ENCODE data around the gene PDS5B. TPM values are rescaled to one million over a fixed set of nuclear protein-coding genes. Genes with fewer than 3 reads are reported as not detected.
"Not testable (repeated sequence)": the region's sequence is repeated elsewhere in the genome, so short reads cannot be mapped to it uniquely, and the experiment has no call there.

PDS5B gene
- 19.3 and 43.1 TPM in 2 replicates for total RNA-seq

DNA sequence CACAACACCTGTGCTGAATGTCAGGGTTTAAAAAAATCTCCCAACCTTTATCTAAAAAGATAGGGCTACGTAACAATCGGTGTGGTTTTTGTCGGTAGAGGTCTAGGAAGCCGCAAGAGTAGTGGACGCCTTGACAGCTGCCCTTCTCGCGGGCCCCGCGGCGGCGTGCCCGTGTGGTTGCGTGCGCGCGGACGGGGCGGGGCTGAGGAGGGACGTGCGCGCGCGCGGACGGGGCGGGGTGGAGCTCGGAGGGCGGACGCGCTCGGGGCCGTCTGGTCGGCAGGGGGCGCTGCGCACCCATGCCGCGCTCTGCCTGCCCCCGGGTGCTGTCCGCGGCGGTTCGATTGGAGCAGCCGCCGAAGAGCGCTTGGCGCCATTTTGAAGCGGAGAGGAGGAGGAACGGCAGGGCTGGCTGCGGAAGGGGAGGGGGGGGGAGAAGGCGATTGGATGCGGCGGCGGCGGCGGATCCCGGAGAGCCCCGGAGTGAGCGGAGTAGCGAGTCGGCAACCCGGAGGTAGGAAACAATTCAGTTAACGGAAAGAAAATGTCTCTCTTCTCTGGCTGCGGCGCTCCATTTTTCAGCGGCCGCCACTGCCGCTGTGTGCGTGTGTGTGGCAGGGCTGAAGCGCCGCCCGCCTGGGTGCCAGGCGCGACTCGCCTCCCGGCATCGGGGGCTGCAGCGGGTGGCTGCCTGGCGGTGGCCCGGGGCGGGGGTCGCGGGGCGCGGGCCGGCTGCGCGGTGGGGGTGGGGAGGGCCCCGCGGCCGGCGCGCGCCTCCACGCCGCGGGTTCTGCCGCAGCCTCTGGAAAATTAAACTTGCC is at the start of gene PDS5B:
TSS of gene PDS5B (plus strand) at position 373 of the 821 bp plus-strand sequence. CDS start 62,321 bp downstream, outside the sequence.
- peak; percentile 72 for DNase-seq (ENCODE audit: low read depth)

GRCh38 chr13:32537580-32538142 is 48.6 kb upstream of the PDS5B start:
- no peak for DNase-seq (ENCODE audit: low read depth)

GRCh38 chr13:32538143-32538620 is 48.1 kb upstream of the PDS5B start:
- DNase-seq (ENCODE audit: low read depth) = peak; percentile 50

GRCh38 chr13:32538621-32539246 is 47.5 kb upstream of the PDS5B start, which contains the start of gene N4BP2L2:
Gene N4BP2L2 (minus strand): TSS chr13:32538795. CDS start chr13:32537027, 1,768 bp downstream.
- peak; percentile 96 for DNase-seq (ENCODE audit: low read depth)

- DNase-seq (ENCODE audit: low read depth) = no peak
These were observed 44.0 kb upstream of the PDS5B start for GRCh38 chr13:32542221-32542620.

- no peak for DNase-seq (ENCODE audit: low read depth)
These were observed 41.2 kb upstream of the PDS5B start for GRCh38 chr13:32545083-32545482.

DNA sequence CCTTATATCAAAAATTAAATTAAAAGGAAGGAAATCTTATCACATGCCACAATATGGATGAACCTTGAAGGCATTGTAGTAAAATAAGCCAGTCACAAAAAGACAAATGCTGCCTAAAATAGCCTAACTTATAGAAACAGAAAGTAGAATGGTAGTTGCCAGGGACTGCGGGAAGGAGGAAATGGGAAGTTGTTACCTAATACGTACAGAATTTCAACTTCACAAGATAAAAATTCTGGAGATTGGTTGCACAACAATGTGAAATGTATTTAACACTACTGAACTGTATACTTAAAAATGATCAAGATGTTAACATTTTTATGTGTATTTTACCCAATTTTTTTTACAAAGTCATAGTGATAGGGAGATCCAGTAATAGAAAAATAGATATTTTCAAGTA is 37.4 kb upstream of the PDS5B start:
- DNase-seq (ENCODE audit: low read depth) = no peak

DNA sequence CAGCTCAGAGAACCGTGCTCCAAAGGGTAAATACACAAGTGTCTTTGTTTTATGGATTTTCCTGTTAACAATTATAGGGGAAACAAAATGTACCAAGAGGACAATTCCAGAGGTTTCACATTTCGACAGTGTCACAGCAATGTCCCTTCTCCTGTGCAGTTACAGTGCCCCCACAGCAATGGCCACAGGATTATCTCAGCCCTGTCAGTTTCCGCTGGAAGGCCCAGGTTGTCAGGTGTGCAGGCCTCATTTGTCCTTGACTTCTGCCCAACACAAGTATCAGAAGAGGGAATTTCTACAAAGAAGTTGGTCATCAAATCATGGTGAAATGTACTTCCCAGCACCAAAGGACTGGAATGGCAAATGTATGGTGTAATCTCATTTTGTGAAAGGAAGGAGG is 36.5 kb upstream of the PDS5B start:
- no peak for DNase-seq (ENCODE audit: low read depth)

- no peak for DNase-seq (ENCODE audit: low read depth)
These were observed 32.5 kb upstream of the PDS5B start for GRCh38 chr13:32553720-32554119.

DNA sequence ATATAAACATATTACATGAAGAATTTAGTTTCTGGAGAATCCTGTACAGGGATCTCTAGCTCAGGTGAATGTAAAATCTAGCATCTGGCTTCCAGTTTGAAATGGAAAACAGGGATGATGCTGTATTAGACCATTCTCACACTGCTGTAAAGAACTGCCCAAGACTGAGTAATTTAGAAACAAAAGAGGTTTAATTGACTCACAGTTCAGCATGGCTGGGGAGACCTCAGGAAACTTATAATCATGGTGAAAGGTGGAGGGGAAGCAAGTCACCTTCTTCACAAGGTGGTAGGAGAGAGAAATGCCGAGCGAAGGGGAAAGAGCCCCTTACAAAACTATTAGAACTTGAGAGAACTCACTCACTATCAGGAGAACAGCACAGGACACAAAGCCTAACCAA is 30.6 kb upstream of the PDS5B start:
- no peak for DNase-seq (ENCODE audit: low read depth)

GRCh38 chr13:32560842-32561241 is 25.4 kb upstream of the PDS5B start:
- DNase-seq (ENCODE audit: low read depth) = not testable (repeated sequence)

DNA sequence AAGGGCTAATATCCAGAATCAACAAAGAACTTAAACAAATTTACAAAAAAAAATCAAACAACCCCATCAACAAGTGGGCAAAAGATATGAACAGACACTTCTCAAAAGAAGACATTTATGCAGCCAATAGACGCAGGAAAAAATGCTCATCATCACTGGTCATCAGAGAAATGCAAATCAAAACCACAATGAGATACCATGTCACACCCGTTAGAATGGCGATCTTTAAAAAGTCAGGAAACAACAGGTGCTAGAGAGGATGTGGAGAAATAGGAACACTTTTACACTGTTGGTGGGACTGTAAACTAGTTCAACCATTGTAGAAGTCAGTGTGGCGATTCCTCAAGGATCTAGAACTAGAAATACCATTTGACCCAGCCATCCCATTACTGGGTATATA is 10.6 kb upstream of the PDS5B start:
- DNase-seq (ENCODE audit: low read depth) = not testable (repeated sequence)

DNA sequence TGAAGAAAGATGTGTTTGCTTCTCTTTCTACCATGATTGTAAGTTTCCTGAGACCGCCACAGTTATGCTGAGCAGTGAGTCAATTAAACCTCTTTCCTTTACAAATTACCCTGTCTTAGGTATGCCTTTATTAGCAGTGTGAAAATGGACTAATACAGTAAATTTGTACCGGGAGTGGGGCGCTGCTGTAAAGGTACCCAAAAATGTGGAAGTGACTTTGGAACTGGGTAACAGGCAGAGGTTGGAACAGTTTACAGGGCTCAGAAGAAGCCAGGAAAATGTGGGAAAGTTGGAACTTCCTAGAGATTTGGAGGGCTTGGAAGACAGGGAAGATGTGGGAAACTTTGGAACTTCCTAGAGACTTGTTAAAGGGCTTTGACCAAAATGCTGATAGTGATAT is 9.2 kb upstream of the PDS5B start:
- DNase-seq (ENCODE audit: low read depth) = no peak

DNA sequence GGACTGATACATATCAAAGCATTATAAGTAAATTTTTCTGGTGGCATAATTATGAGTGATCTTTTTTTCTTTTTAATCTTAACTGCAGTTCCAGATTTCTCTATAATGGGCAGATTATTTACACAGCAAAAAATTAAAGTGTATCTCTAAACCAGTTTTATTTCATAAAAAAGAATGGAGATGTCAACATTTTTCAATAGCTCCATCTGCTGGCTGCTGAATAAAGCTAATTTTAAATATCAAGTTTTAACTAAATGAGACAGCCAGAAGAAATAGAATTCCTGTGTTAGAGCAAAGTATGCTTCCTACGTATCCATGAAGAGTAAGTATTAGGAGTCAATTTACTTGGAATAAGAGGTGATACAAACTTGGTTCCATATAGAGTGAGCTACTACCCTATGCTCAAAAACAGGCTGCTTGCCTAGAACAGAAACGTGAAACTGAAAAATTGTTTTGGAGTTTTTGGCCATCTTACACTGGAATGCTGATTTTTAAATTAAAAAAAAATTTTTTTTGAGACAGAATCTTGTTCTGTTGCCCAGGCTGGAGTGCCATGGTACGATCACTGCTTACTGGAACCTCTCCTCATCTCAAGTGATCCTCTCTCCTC is 5.0 kb upstream of the PDS5B start:
- DNase-seq (ENCODE audit: low read depth) = peak; percentile 36

- DNase-seq (ENCODE audit: low read depth) = no peak
These were observed 4.0 kb upstream of the PDS5B start for GRCh38 chr13:32582281-32582680.

- DNase-seq (ENCODE audit: low read depth) = no peak
These were observed 3.3 kb upstream of the PDS5B start for GRCh38 chr13:32582991-32583390.

DNA sequence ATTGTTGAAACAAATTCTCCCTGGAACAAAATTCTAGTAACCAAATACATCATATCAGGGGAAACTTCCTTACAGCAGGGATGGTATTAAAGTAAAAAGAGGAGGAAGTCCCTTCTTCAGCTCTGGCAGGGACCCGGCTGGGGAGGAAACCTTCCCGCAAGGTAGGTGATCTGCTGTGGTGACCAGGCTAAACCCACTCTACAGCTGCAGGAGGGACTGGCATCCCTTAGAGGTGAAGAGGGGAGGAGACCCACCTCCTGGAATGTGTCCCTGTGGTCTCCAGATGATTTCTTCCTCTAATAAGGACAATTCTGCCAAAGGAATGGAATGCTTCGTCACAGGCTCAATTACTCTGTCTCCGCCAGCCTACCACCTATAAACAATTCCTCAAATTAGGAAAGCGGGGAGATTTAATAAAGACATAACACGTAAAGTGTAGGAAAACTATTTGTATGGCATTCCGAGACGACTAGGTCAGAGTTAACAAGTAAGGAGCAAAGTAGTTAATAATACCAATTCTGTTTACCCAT is 637 bp upstream of the PDS5B start:
- peak; percentile 43 for DNase-seq (ENCODE audit: low read depth)

GRCh38 chr13:32587011-32587810 is 959 bp downstream of the PDS5B start:
- DNase-seq (ENCODE audit: low read depth) = peak; percentile 44

DNA sequence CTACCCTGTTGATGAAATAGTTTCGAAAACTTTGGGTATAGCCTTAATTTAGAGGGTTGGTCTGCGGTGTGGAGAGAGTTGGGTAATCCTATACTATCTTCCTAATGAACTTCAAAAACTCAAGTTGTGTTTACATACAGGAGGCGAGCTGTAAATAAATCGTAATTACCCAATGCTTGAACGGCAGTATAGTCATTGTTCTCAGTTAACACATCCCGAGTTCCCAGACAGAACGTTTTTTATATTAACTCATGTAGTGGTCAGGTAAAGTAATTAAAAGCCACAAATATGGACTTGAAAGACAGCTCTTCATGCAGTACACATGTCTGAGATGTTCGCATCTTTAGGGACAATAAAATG is 1.5 kb downstream of the PDS5B start:
- peak; percentile 49 for DNase-seq (ENCODE audit: low read depth)

GRCh38 chr13:32588736-32589135 is 2.5 kb downstream of the PDS5B start:
- DNase-seq (ENCODE audit: low read depth) = no peak

DNA sequence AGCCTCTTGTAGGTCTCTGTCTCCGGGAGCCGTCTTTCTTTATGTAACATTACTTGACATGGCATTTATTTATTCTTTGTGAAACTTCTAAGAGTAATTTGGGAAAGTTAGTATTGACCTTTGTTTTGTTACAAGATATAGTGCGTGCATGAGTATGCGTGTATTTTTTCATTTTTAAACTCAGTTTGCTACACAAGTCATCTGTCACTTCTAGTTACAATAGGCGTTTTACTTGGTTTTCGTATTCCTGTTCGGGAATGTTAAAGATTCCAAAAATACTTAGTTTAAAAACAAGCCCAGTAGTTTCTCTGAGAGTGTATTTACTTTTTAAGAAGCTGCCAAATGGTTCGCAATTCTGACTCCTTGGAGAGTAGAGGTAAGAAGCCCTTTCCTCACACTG is 3.2 kb downstream of the PDS5B start:
- DNase-seq (ENCODE audit: low read depth) = no peak

Measured in renal cortical epithelial cell (primary cell).